ENCODE results near the gene PRR7.

PRR7 gene, protein sequence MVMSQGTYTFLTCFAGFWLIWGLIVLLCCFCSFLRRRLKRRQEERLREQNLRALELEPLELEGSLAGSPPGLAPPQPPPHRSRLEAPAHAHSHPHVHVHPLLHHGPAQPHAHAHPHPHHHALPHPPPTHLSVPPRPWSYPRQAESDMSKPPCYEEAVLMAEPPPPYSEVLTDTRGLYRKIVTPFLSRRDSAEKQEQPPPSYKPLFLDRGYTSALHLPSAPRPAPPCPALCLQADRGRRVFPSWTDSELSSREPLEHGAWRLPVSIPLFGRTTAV

GRCh38 chr5:177446200-177447065 lies at the start of gene PRR7:
Gene PRR7, plus strand, starts transcription at chr5:177446814. Its CDS starts 8,254 bp downstream, at chr5:177455068.
- in situ Hi-C loops (cut with MboI; ENCODE audit: low pct_unique_long_range_greater_than_20kb, low sequenced_read_pairs, unreplicated experiment) = no loop called here
- TF ChIP-seq CTCF (IDR thresholded peaks at IDR 0.05; ENCODE audit: extremely low read depth, insufficient read depth, missing control alignments) = peak; percentile 24
- DNase-seq (ENCODE audit: low spot score) = peak; percentile 92

DNA sequence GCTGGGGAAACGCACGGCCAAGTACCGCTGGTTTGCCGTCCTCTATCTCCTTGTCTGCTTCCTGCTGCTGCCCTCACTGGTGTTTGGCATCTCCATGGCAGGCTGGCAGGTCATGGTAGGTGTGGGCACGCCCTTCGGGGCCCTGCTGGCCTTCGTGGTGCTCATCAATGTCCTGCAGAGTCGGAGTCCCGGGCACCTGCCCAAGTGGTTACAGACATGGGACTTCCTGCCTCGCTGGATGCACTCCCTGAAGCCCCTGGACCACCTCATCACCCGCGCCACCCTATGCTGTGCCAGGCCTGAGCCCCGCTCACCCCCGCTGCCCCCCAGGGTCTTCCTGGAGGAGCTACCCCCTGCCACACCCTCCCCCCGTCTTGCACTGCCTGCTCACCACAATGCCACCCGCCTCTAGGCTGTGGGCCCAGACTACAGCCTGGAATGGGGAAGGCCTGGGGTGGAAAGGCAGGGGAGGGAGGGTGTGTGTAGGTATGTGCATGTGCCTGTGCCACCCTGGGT lies 48.7 kb upstream of the PRR7 start:
- DNase-seq (ENCODE audit: low spot score) = no peak
- in situ Hi-C loops (cut with MboI; ENCODE audit: low pct_unique_long_range_greater_than_20kb, low sequenced_read_pairs, unreplicated experiment) = no loop called here
- no peak for TF ChIP-seq CTCF (IDR thresholded peaks at IDR 0.05; ENCODE audit: extremely low read depth, insufficient read depth, missing control alignments)

GRCh38 chr5:177399997-177400868 lies 46.4 kb upstream of the PRR7 start, which contains the start of gene PFN3:
Gene PFN3, minus strand, starts transcription at chr5:177400661. Its CDS starts 85 bp downstream, at chr5:177400576.
- no peak for TF ChIP-seq CTCF (IDR thresholded peaks at IDR 0.05; ENCODE audit: extremely low read depth, insufficient read depth, missing control alignments)
- in situ Hi-C loops (cut with MboI; ENCODE audit: low pct_unique_long_range_greater_than_20kb, low sequenced_read_pairs, unreplicated experiment) = loop anchor here (10.0 kb wide), 1 partner anchor 55 kb away; no protein-coding TSS in a partner anchor
- no peak for DNase-seq (ENCODE audit: low spot score)

GRCh38 chr5:177402271-177403043 lies 44.2 kb upstream of the PRR7 start:
- peak; percentile 57 for TF ChIP-seq CTCF (IDR thresholded peaks at IDR 0.05; ENCODE audit: extremely low read depth, insufficient read depth, missing control alignments)
- peak; percentile 82 for DNase-seq (ENCODE audit: low spot score)
- in situ Hi-C loops (cut with MboI; ENCODE audit: low pct_unique_long_range_greater_than_20kb, low sequenced_read_pairs, unreplicated experiment) = loop anchor here (10.0 kb wide), 1 partner anchor 52 kb away; no protein-coding TSS in a partner anchor

GRCh38 chr5:177403102-177403791 lies 43.4 kb upstream of the PRR7 start:
- DNase-seq (ENCODE audit: low spot score) = peak; percentile 70
- peak; percentile 3 for TF ChIP-seq CTCF (IDR thresholded peaks at IDR 0.05; ENCODE audit: extremely low read depth, insufficient read depth, missing control alignments)
- in situ Hi-C loops (cut with MboI; ENCODE audit: low pct_unique_long_range_greater_than_20kb, low sequenced_read_pairs, unreplicated experiment) = loop anchor here (10.0 kb wide), 1 partner anchor 52 kb away; no protein-coding TSS in a partner anchor

Data from GM13977 (cell line).